Activated naive CD8-positive, alpha-beta T cell treated with anti-CD3 and anti-CD28 coated beads, Interleukin-2, amount 10 ng/mL, durations not matched to agents 7 days and 5 days (primary cell): ENCODE data around the gene COLGALT1. TPM values are rescaled to one million over a fixed set of nuclear protein-coding genes. Genes with fewer than 3 reads are reported as not detected.
"Not testable (repeated sequence)": the region's sequence is repeated elsewhere in the genome, so short reads cannot be mapped to it uniquely, and the experiment has no call there.

Experiments
- ATAC-seq: fragments of 150-1000 bp; cut with Tn5 transposase; one replicate; pipeline ENCODE4 v1.10.0; 2021; ENCODE audit warnings: low read depth, moderate library complexity
- POLR2A ChIA-PET: fragments of 350-600 bp; sonication (Branson Sonifier 250); formaldehyde crosslinking; loops from one replicate; lab custom pipeline; 2021; ENCODE audit warnings: antibody characterized with exemption; lab: Charles Lee
- DNase-seq: peaks from one replicate; pipeline ENCODE4 v3.0.0; 2021
- H3K27ac Mint-ChIP-seq: one replicate; pipeline ENCODE4 v1.8.0; 2022; ENCODE audit warnings: mild to moderate bottlenecking, mixed read lengths
- H3K27me3 Mint-ChIP-seq: one replicate; pipeline ENCODE4 v1.8.0; 2022; ENCODE audit warnings: mild to moderate bottlenecking, moderate library complexity, mixed read lengths
- H3K36me3 Mint-ChIP-seq: one replicate; pipeline ENCODE4 v1.8.0; 2021; ENCODE audit warnings: mild to moderate bottlenecking, mixed read lengths
- H3K4me1 Mint-ChIP-seq: one replicate; pipeline ENCODE4 v1.8.0; 2021; ENCODE audit warnings: mixed read lengths
- H3K4me3 Mint-ChIP-seq: one replicate; pipeline ENCODE4 v1.8.0; 2022; ENCODE audit warnings: mild to moderate bottlenecking, moderate library complexity, mixed read lengths
- H3K9me3 Mint-ChIP-seq: one replicate; pipeline ENCODE4 v1.8.0; 2021; ENCODE audit warnings: mixed read lengths
- total RNA-seq, 2 experiments: library from RNA; stranded (reverse); gene quantifications; one replicate each; pipeline ENCODE4 v1.2.3, GENCODE V29; 2021

COLGALT1 gene
- total RNA-seq, 2 experiments from 2014 or later = 63.3 to 68.4 TPM

GRCh38 chr19:17575871-17576757 lies 20.7 kb downstream of the COLGALT1 start:
- ATAC-seq = no peak
- DNase-seq = no peak
- peaks cover 6% of the 10 kb centered on the region for H3K4me1 Mint-ChIP-seq
- POLR2A ChIA-PET = no interaction called here
- no peak overlapping the region for H3K4me3 Mint-ChIP-seq
- no peaks in the 10 kb centered on the region for H3K9me3 Mint-ChIP-seq
- peak overlapping the region; percentile 38 for H3K27ac Mint-ChIP-seq
- peaks cover 29% of the 10 kb centered on the region for H3K36me3 Mint-ChIP-seq
- H3K27me3 Mint-ChIP-seq = no peaks in the 10 kb centered on the region

- H3K4me1 Mint-ChIP-seq = peaks cover 6% of the 10 kb centered on the region
- no peak for DNase-seq
- H3K9me3 Mint-ChIP-seq = no peaks in the 10 kb centered on the region
- H3K36me3 Mint-ChIP-seq = peaks cover 29% of the 10 kb centered on the region
- ATAC-seq = peak; percentile 38
- POLR2A ChIA-PET = no interaction called here
- no peak overlapping the region for H3K4me3 Mint-ChIP-seq
- no peaks in the 10 kb centered on the region for H3K27me3 Mint-ChIP-seq
- H3K27ac Mint-ChIP-seq = no peak overlapping the region
These were observed 21.5 kb downstream of the COLGALT1 start for GRCh38 chr19:17576758-17577456.

DNA sequence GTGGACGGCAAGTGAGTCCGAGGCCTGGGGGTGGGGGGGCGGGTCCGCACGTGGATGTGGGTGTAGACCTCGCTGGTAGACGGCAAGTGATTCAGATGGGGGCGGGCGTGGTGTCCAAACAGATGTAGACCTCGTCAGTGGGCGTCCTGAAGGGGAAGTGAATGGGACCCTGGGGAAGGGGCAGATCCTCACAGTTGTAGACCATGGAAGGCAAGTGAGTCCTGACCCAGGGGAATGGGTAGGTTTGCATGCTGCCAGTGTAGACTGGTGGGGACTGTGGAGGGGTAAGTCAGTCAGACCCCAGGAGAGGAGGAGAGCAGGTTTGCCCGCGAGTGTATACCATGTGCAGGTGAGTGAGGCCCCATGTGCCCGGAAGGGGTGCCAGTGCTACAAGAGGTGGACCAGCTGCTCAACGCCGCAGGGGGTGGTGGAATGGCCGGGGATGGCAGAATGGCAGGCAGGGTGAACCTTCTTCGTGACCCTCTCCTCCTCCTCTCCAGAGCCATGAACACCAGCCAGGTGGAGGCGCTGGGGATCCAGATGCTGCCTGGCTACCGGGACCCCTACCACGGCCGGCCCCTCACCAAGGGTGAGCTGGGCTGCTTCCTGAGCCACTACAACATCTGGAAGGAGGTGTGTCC lies 22.1 kb downstream of the COLGALT1 start:
- no peak for ATAC-seq
- Mint-ChIP-seq H3K4me1 (peaks cover 6% of the 10 kb centered on the region), H3K36me3 (peaks cover 28% of the 10 kb centered on the region), H3K4me3 (no peak overlapping the region), H3K9me3 (no peaks in the 10 kb centered on the region), H3K27me3 (no peaks in the 10 kb centered on the region), H3K27ac (no peak overlapping the region)
- POLR2A ChIA-PET = no interaction called here
- DNase-seq = no peak

DNA sequence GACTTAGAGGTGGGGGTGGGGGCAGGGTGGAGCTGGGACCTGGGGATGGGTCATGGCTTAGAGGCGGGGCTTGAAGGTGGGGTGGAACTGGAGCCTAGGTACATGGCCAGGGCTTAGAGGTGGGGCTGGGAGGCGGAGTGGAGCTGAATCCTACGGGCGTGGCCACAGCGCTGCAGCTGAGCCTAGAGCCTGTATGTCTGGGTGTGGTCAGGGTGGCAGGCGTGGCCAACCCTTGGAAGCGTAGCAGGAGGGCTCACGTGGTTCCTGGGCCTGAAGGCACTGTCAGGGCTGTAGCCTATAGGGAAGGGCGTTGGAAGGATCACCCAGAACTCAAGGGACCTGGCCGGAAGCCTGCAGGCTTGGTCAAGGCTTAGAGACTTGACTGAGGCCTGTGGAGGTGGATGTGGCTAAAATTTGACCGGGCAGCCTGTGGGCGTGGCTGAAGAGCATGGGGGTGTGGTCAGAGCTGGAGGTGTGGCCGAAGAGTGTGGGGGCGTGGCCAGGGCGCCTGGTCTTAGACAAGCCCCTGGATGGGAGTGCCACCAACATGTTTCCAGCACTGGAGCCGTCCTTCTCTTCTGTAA lies 24.3 kb downstream of the COLGALT1 start:
- no peak overlapping the region for H3K27ac Mint-ChIP-seq
- no peaks in the 10 kb centered on the region for H3K9me3 Mint-ChIP-seq
- peaks cover 3% of the 10 kb centered on the region for H3K4me1 Mint-ChIP-seq
- ATAC-seq (peak; percentile 24), DNase-seq (no peak)
- POLR2A ChIA-PET = interaction anchor here (0.6 kb wide), 1 partner anchor 13 kb away, joined by 4 read pairs; no protein-coding TSS in a partner anchor
- peaks cover 25% of the 10 kb centered on the region for H3K36me3 Mint-ChIP-seq
- H3K4me3 Mint-ChIP-seq = no peak overlapping the region
- H3K27me3 Mint-ChIP-seq = no peaks in the 10 kb centered on the region

- Mint-ChIP-seq H3K27me3 (no peaks in the 10 kb centered on the region), H3K9me3 (no peaks in the 10 kb centered on the region), H3K4me1 (peaks cover 3% of the 10 kb centered on the region), H3K27ac (no peak overlapping the region), H3K4me3 (no peak overlapping the region), H3K36me3 (peaks cover 25% of the 10 kb centered on the region)
- DNase-seq (no peak), ATAC-seq (no peak)
- POLR2A ChIA-PET = interaction anchor here (0.6 kb wide), 1 partner anchor 12 kb away, joined by 4 read pairs; no protein-coding TSS in a partner anchor
These were observed 25.2 kb downstream of the COLGALT1 start for GRCh38 chr19:17580470-17581144.

DNA sequence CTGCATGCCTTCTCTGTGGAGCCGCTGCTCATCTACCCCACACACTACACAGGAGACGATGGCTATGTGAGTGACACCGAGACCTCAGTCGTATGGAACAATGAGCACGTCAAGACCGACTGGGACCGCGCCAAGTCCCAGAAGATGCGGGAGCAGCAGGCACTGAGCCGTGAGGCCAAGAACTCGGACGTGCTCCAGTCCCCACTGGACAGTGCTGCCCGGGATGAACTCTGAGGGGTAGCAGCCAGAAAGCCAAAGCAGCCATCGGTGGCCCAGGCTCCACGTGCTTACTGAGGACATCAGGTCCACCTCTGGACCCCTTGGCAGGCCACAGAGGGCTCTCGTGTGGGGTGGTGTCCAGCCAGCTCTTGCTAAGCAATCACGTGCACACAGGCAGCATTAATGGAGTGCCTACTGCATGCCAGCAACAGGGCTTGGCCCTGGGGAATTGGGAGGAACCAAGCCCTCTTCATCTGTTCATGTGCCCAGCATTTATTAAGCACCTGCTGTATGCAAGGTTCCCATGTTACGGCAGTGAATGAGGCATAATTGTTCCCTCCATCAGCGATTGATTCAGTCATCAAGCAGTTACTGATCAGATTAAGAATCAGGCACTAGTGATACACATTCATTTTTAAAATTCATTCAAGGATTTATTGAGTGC lies 25.9 kb downstream of the COLGALT1 start:
- POLR2A ChIA-PET = no interaction called here
- ATAC-seq (no peak), DNase-seq (no peak)
- no peaks in the 10 kb centered on the region for H3K9me3 Mint-ChIP-seq
- H3K27me3 Mint-ChIP-seq = no peaks in the 10 kb centered on the region
- peaks cover 3% of the 10 kb centered on the region for H3K4me1 Mint-ChIP-seq
- H3K27ac Mint-ChIP-seq = no peak overlapping the region
- peaks cover 20% of the 10 kb centered on the region for H3K36me3 Mint-ChIP-seq
- no peak overlapping the region for H3K4me3 Mint-ChIP-seq

GRCh38 chr19:17582613-17583012 lies 27.2 kb downstream of the COLGALT1 start:
- Mint-ChIP-seq H3K4me1 (peaks cover 3% of the 10 kb centered on the region), H3K9me3 (no peaks in the 10 kb centered on the region), H3K27me3 (no peaks in the 10 kb centered on the region), H3K4me3 (no peak overlapping the region), H3K36me3 (peaks cover 17% of the 10 kb centered on the region), H3K27ac (no peak overlapping the region)
- POLR2A ChIA-PET = no interaction called here
- no peak for ATAC-seq
- no peak for DNase-seq

DNA sequence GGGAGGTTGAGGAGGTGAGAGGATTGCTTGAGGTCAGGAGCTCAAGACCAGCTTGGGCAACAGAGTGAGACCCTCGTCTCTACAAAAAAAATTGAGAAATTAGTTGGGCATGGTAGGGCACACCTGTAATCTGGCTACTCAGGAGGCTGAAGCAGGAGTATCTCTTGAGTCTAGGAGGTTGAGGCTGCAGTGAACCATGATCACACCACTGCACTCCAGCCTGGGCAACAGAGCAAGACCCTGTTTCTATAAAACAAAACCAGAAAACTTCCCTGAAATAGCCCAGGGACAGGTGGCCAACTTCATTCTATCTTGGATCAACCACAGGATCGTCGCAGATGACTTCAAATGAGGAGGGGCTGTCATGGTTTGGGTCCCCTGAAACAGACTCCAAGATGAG lies 28.7 kb downstream of the COLGALT1 start:
- Mint-ChIP-seq H3K27ac (no peak overlapping the region), H3K4me1 (peaks cover 3% of the 10 kb centered on the region), H3K36me3 (peaks cover 16% of the 10 kb centered on the region), H3K9me3 (no peaks in the 10 kb centered on the region), H3K27me3 (no peaks in the 10 kb centered on the region), H3K4me3 (no peak overlapping the region)
- POLR2A ChIA-PET = no interaction called here
- ATAC-seq (no peak), DNase-seq (no peak)

- H3K36me3 Mint-ChIP-seq, ATAC-seq, H3K4me1 Mint-ChIP-seq, H3K27ac Mint-ChIP-seq, DNase-seq, H3K4me3 Mint-ChIP-seq, H3K27me3 Mint-ChIP-seq, H3K9me3 Mint-ChIP-seq: not testable (repeated sequence)
- POLR2A ChIA-PET = interaction anchor here (0.5 kb wide), 1 partner anchor 91 kb away, joined by 3 read pairs; no protein-coding TSS in a partner anchor
These were observed 29.9 kb downstream of the COLGALT1 start for GRCh38 chr19:17585395-17585794.

GRCh38 chr19:17590866-17591265 lies 35.4 kb downstream of the COLGALT1 start:
- no peak overlapping the region for H3K27ac Mint-ChIP-seq
- H3K9me3 Mint-ChIP-seq = no peaks in the 10 kb centered on the region
- H3K4me1 Mint-ChIP-seq = peaks cover 2% of the 10 kb centered on the region
- POLR2A ChIA-PET = no interaction called here
- no peaks in the 10 kb centered on the region for H3K36me3 Mint-ChIP-seq
- no peak for ATAC-seq
- no peak for DNase-seq
- H3K4me3 Mint-ChIP-seq = no peak overlapping the region
- no peaks in the 10 kb centered on the region for H3K27me3 Mint-ChIP-seq

GRCh38 chr19:17594296-17594695 lies 38.8 kb downstream of the COLGALT1 start:
- H3K4me3 Mint-ChIP-seq, H3K36me3 Mint-ChIP-seq, H3K27me3 Mint-ChIP-seq, H3K27ac Mint-ChIP-seq, ATAC-seq, H3K4me1 Mint-ChIP-seq, H3K9me3 Mint-ChIP-seq, POLR2A ChIA-PET, DNase-seq: not testable (repeated sequence)

DNA sequence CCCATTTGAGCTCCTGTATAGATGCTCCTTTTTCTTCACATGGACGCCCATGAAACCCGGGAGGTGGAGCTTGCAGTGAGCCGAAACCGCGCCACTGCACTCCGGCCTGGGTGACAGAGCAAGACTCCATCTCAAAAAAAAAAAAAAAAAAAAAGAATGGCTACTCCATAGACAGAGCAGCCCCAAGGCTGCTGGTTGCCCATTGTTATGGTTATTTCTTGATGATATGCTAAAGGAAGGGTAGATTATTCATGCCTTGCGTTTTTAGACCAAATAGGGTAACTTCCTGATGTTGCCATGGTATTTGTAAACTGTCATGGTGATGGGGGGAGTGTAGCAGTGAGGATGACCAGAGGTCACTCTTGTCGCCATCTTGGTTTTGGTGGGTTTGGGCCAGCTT lies 42.6 kb downstream of the COLGALT1 start:
- H3K27ac Mint-ChIP-seq, H3K9me3 Mint-ChIP-seq, POLR2A ChIA-PET, H3K36me3 Mint-ChIP-seq, H3K4me3 Mint-ChIP-seq, ATAC-seq, H3K4me1 Mint-ChIP-seq, DNase-seq: not testable (repeated sequence)
- peaks cover 16% of the 10 kb centered on the region for H3K27me3 Mint-ChIP-seq
